Natural killer cell (primary cell): ENCODE measurements around the gene SIAH2. TPM values are rescaled to one million over a fixed set of nuclear protein-coding genes. Genes with fewer than 3 reads are reported as not detected.

ENCODE experiments used
- ATAC-seq, 3 donors: fragments of 150-1000 bp in 2 of 3; fragments of 200-7000 bp in 1 of 3; cut with Tn5 transposase; 1 replicate in 1 of 3; 2 replicates in 2 of 3; pipeline ENCODE4 v1.10.0; 2021; ENCODE audit warnings: mild to moderate bottlenecking in 2 of 3, moderate library complexity in 2 of 3
- DNase-seq, 2 donors: peaks; one replicate each; pipeline versions ENCODE4 v3.0.0 to v3.0.0-alpha.2; 2013 to 2021; ENCODE audit warnings: mixed read lengths in 1 of 2
- H3K27ac ChIP-seq: one replicate; pipeline ENCODE4 v1.5.1; 2013; ENCODE audit warnings: mild to moderate bottlenecking, low read length
- H3K27me3 ChIP-seq: one replicate; pipeline ENCODE4 v1.6.1; 2013; ENCODE audit warnings: low read length; ENCODE audit not compliant: control insufficient read depth, insufficient read depth
- H3K36me3 ChIP-seq: one replicate; pipeline ENCODE4 v1.6.1; 2013; ENCODE audit warnings: low read length; ENCODE audit not compliant: control insufficient read depth, insufficient read depth
- H3K4me1 ChIP-seq: one replicate; pipeline ENCODE4 v1.6.1; 2013; ENCODE audit warnings: low read length; ENCODE audit not compliant: control insufficient read depth, insufficient read depth
- H3K4me3 ChIP-seq: one replicate; pipeline ENCODE4 v1.5.1; 2013; ENCODE audit warnings: low read length
- H3K9me3 ChIP-seq: one replicate; pipeline ENCODE4 v1.6.1; 2013; ENCODE audit warnings: low read length; ENCODE audit not compliant: control insufficient read depth, insufficient read depth
- H3K27ac Mint-ChIP-seq, 2 donors: one replicate each; pipeline ENCODE4 v1.8.0; 2022; ENCODE audit warnings: mild to moderate bottlenecking in 2 of 2, mixed read lengths in 2 of 2, moderate library complexity in 1 of 2
- H3K27me3 Mint-ChIP-seq, 2 donors: one replicate each; pipeline ENCODE4 v1.8.0; 2022; ENCODE audit warnings: low read depth in 2 of 2, mixed read lengths in 2 of 2
- H3K36me3 Mint-ChIP-seq: one replicate; pipeline ENCODE4 v1.8.0; 2022; ENCODE audit warnings: mixed read lengths
- H3K4me1 Mint-ChIP-seq, 2 donors: one replicate each; pipeline ENCODE4 v1.8.0; 2022; ENCODE audit warnings: mixed read lengths in 2 of 2
- H3K4me3 Mint-ChIP-seq: one replicate; pipeline ENCODE4 v1.8.0; 2022; ENCODE audit warnings: mild to moderate bottlenecking, moderate library complexity, mixed read lengths
- H3K9me3 Mint-ChIP-seq, 2 donors: one replicate each; pipeline ENCODE4 v1.8.0; 2022; ENCODE audit warnings: mixed read lengths in 2 of 2
- CTCF ChIP-seq: fragments of 200-600 bp; IDR thresholded peaks from one replicate; pipeline ENCODE4 v1.8.0; 2022; ENCODE audit warnings: antibody characterized with exemption
- WGBS: methylation state at CpG from one replicate; pipeline ENCODE4 v1.1.7; 2013; ENCODE audit warnings: missing lambda C conversion rate; ENCODE audit not compliant: insufficient coverage; 5-methylcytosine and 5-hydroxymethylcytosine counted together
- intact Hi-C: fragments of 100-400 bp; cut with micrococcal nuclease; formaldehyde crosslinking; loops from one replicate; pipeline ENCODE4 v1.14.2; 2022
- total RNA-seq, 4 donors: library from RNA; stranded (reverse); fragments of 120-200 nt in 1 of 4; gene quantifications; one replicate each; pipeline versions ENCODE4 v1.2.3 to v1.2.4, GENCODE V29; 2013 to 2022

The SIAH2 gene
- total RNA-seq, 3 donors from 2014 or later (not counting 1 experiment from before 2014, with no cell fraction given), result 22.7 to 25.7 (median 23.8) TPM

DNA sequence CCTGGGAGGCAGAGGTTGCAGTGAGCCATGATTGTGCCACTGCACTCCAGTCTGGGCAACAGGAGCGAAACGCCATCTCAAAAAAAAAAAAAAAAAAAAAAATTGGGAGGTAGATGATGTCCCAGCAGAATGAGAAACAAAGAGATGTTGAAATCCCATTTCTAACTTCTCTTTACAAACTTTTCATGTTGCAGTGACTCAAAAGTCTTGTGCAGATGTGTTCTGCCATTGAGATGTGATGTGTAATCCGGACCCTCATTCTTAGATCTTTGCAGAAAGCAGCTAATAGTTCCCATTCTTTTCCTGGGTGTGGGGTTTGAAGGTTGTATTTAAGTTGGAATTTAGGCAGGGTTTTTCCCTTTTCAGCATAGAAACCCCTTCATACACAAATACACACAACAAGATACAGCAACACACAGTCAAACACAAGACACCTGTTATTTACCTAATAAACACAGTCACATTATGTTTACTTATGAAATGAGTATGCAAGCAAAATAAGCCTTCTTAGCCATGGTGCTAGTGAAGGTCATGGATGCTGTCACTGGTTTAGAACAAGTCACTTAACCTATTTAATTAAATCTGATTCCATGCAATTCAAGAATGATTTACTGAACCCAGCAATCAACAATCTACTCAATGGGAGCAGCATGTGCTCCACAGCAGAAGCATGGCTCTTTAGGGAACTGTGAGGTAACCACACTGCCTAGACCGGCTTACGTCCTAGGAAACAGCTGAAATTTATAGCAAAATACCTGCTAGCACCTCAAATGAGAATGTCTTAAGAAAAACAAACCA, 14.9 kb downstream of the SIAH2 start:
- Mint-ChIP-seq H3K4me1 (peaks cover 60 to 61% of the 10 kb centered on the region in 2 donors), H3K27ac (peak overlapping the region in 1 of 2 donors; percentile 48), H3K4me3 (no peak overlapping the region), H3K27me3 (no peaks in the 10 kb centered on the region), H3K36me3 (no peaks in the 10 kb centered on the region), H3K9me3 (no peaks in the 10 kb centered on the region)
- ATAC-seq, result no peak
- no peak for TF ChIP-seq CTCF
- intact Hi-C loops, result no loop called here
- Histone ChIP-seq H3K4me3 (no peak overlapping the region), H3K9me3 (no peaks in the 10 kb centered on the region), H3K27ac (no peak overlapping the region), H3K27me3 (no peaks in the 10 kb centered on the region), H3K4me1 (peaks cover 4% of the 10 kb centered on the region), H3K36me3 (peaks cover 2% of the 10 kb centered on the region)
- 79% methylated on average over 2 of the region's 5 CpGs for WGBS
- DNase-seq, result no peak

DNA sequence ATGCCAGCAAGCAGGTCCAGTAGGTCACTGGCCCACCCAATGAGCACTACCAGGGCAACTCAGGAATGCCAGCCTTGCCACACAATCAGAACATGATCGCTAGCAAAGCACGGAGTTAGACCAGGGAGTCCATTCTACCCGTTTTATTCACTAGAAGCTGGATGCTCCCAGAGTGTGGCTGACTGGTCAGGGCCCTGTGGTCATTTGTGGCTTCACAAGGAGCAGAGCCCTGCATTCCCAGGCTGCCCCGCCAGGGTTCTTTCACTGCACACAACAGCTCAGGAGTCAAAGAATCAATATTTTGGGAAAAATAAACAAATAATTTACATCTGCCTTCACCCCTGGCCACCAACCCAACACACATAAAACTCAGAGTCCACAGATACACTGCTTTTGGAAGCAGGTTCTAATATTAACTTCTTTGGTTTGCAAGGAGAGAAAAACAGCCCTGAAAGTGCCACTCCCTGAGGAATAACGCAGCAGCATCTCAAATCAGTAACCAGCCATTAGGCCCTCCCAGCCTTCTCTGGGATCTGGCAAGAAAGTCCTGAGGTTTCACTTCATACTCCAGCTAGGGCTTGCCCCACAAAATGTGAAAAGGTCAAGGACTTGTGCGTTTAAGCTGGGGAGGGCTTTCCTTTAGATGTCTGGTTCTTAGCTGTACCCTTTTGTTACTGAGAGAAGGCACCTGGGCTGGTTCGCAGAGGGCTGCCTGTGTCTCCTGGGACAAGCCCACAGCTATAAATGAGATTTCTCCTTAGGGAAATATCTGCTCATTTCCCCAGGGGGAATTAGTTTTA, 16.0 kb downstream of the SIAH2 start:
- Histone ChIP-seq H3K27me3 (no peaks in the 10 kb centered on the region), H3K4me3 (no peak overlapping the region), H3K4me1 (peaks cover 4% of the 10 kb centered on the region), H3K27ac (no peak overlapping the region), H3K36me3 (peaks cover 6% of the 10 kb centered on the region), H3K9me3 (no peaks in the 10 kb centered on the region)
- no peak for TF ChIP-seq CTCF
- Mint-ChIP-seq H3K9me3 (no peaks in the 10 kb centered on the region), H3K36me3 (no peaks in the 10 kb centered on the region), H3K4me3 (no peak overlapping the region), H3K27ac (peak overlapping the region in 1 of 2 donors; percentile 30), H3K4me1 (peaks cover 61 to 65% of the 10 kb centered on the region in 2 donors), H3K27me3 (no peaks in the 10 kb centered on the region)
- WGBS, result 88% methylated on average over 7 of the region's 7 CpGs
- DNase-seq, result no peak
- intact Hi-C loops, result no loop called here
- ATAC-seq, result no peak

DNA sequence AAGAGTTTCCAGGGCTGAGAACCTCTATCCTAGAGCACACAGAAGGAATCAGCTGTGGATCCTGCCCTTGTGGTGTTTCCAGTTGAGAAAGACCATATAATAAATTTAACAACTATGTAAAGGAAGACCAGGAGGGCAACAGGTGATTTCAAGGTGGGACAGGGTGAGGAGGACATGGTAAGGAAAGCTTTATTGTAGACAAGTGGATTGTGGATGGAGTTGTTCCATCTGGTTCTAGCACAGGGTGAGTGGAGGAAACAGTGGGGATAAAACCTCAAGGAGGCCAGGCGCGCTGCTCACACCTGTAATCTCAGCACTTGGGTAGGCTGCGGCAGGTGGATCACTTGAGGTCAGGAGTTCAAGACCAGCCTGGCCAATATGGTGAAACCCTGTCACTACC, 17.1 kb downstream of the SIAH2 start:
- Histone ChIP-seq H3K27me3 (no peaks in the 10 kb centered on the region), H3K27ac (no peak overlapping the region), H3K36me3 (peaks cover 13% of the 10 kb centered on the region), H3K4me1 (peaks cover 4% of the 10 kb centered on the region), H3K9me3 (no peaks in the 10 kb centered on the region), H3K4me3 (no peak overlapping the region)
- Mint-ChIP-seq H3K4me1 (peaks cover 55 to 66% of the 10 kb centered on the region in 2 donors), H3K9me3 (no peaks in the 10 kb centered on the region), H3K27ac (no peak overlapping the region), H3K36me3 (no peaks in the 10 kb centered on the region), H3K4me3 (no peak overlapping the region), H3K27me3 (no peaks in the 10 kb centered on the region)
- DNase-seq (no peak), ATAC-seq (no peak)
- TF ChIP-seq CTCF, result no peak
- intact Hi-C loops, result no loop called here
- WGBS, result 95% methylated on average over 3 of the region's 3 CpGs
